MV-4-11 (cell line): Measurements from ENCODE around the gene KDM3A.

Experiments used
- DNase-seq: peaks from one replicate; lab custom pipeline; 2025; lab: John Stamatoyannopoulos, UW

The KDM3A gene

GRCh38 chr2:86440631-86441391, at the start of gene KDM3A:
Gene KDM3A, plus strand, starts transcription at chr2:86441371. Its CDS starts 677 bp downstream, at chr2:86442048.
- DNase-seq, result peak; percentile 99

GRCh38 chr2:86392873-86393518, 48.2 kb upstream of the KDM3A start:
- DNase-seq, result no peak

- DNase-seq, result no peak
Observed at GRCh38 chr2:86393521-86394491, 47.4 kb upstream of the KDM3A start.

GRCh38 chr2:86396291-86396785, 44.8 kb upstream of the KDM3A start:
- peak; percentile 66 for DNase-seq

GRCh38 chr2:86397986-86398385, 43.2 kb upstream of the KDM3A start:
- no peak for DNase-seq

- peak; percentile 58 for DNase-seq
Observed at GRCh38 chr2:86398500-86399474, 42.4 kb upstream of the KDM3A start.

- no peak for DNase-seq
Observed at GRCh38 chr2:86400321-86400720, 40.9 kb upstream of the KDM3A start.

GRCh38 chr2:86410581-86410980, 30.6 kb upstream of the KDM3A start:
- no peak for DNase-seq

- peak; percentile 40 for DNase-seq
Observed at GRCh38 chr2:86411396-86411795, 29.8 kb upstream of the KDM3A start.

GRCh38 chr2:86412007-86412406, 29.2 kb upstream of the KDM3A start:
- DNase-seq, result no peak

- no peak for DNase-seq
Observed at GRCh38 chr2:86413296-86414094, 27.7 kb upstream of the KDM3A start.

- DNase-seq, result peak; percentile 47
Observed at GRCh38 chr2:86414996-86415395, 26.2 kb upstream of the KDM3A start.

GRCh38 chr2:86416146-86416545, 25.0 kb upstream of the KDM3A start:
- DNase-seq, result peak; percentile 94

GRCh38 chr2:86417961-86418360, 23.2 kb upstream of the KDM3A start:
- no peak for DNase-seq

GRCh38 chr2:86420913-86421312, 20.3 kb upstream of the KDM3A start:
- DNase-seq, result no peak

- no peak for DNase-seq
Observed at GRCh38 chr2:86426271-86426670, 14.9 kb upstream of the KDM3A start.

- no peak for DNase-seq
Observed at GRCh38 chr2:86429335-86429734, 11.8 kb upstream of the KDM3A start.

GRCh38 chr2:86430368-86430767, 10.8 kb upstream of the KDM3A start:
- DNase-seq, result no peak

GRCh38 chr2:86433137-86433536, 8.0 kb upstream of the KDM3A start:
- peak; percentile 78 for DNase-seq

- DNase-seq, result no peak
Observed at GRCh38 chr2:86434290-86434689, 6.9 kb upstream of the KDM3A start.
